Esophagus muscularis mucosa (tissue), 4 donors: ENCODE measurements around the gene SYNJ2. TPM values are rescaled to one million over a fixed set of nuclear protein-coding genes. Genes with fewer than 3 reads are reported as not detected.

Experiments
- DNase-seq: peaks from one replicate; pipeline ENCODE4 v3.0.0-alpha.2; 2017; ENCODE audit errors: extremely low spot score
- H3K27ac ChIP-seq, 4 donors: fragments of 200-600 bp; sonication (generic); replicated peaks in 1 of 4; 1 replicate in 3 of 4; 2 replicates in 1 of 4; pipeline ENCODE4 v1.5.1; 2016 to 2019; ENCODE audit warnings: mild to moderate bottlenecking in 1 of 4
- H3K27me3 ChIP-seq, 4 donors: fragments of 200-600 bp; sonication (generic); one replicate each; pipeline versions ENCODE4 v1.5.1 to v1.6.0; 2016 to 2019
- H3K36me3 ChIP-seq, 4 donors: fragments of 200-600 bp; sonication (generic); one replicate each; pipeline ENCODE4 v1.5.1; 2016 to 2019
- H3K4me1 ChIP-seq, 4 donors: fragments of 200-600 bp; sonication (generic); one replicate each; pipeline ENCODE4 v1.5.1; 2016 to 2019
- H3K4me3 ChIP-seq, 4 donors: fragments of 200-600 bp; sonication (generic); 1 replicate in 2 of 4; 2 replicates in 2 of 4; pipeline ENCODE4 v1.5.1; 2016 to 2019; ENCODE audit warnings: mild to moderate bottlenecking in 4 of 4, moderate library complexity in 1 of 4
- H3K9me3 ChIP-seq, 4 donors: fragments of 200-600 bp; sonication (generic); 1 replicate in 3 of 4; 2 replicates in 1 of 4; pipeline ENCODE4 v1.5.1; 2016 to 2019
- CTCF ChIP-seq, 3 experiments: fragments of 200-600 bp in 2 of 3; fragments of 450-650 bp in 1 of 3; sonication (generic) in 2 of 3; IDR thresholded peaks; one replicate each; pipeline ENCODE4 v1.5.1; 2017 to 2019; ENCODE audit warnings: antibody characterized with exemption in 3 of 3, mild to moderate bottlenecking in 2 of 3, moderate library complexity in 1 of 3
- EP300 ChIP-seq: sonication (generic); formaldehyde crosslinking; IDR thresholded peaks from one replicate; pipeline ENCODE4 v1.6.1; 2017; ENCODE audit warnings: antibody characterized with exemption
- POLR2A ChIP-seq: fragments of 450-650 bp; IDR thresholded peaks from one replicate; pipeline ENCODE4 v1.6.1; 2017; ENCODE audit warnings: antibody characterized with exemption, moderate library complexity, mild to moderate bottlenecking, low read depth
- POLR2AphosphoS5 ChIP-seq, 2 donors: sonication (generic); formaldehyde crosslinking; IDR thresholded peaks; one replicate each; pipeline ENCODE4 v1.6.1; 2017; ENCODE audit warnings: antibody characterized with exemption in 2 of 2
- WGBS: methylation state at CpG from one replicate; pipeline ENCODE4 v1.1.5; 2018; 5-methylcytosine and 5-hydroxymethylcytosine counted together
- intact Hi-C: fragments of 100-400 bp; cut with DNase I; formaldehyde crosslinking; loops from one replicate; pipeline ENCODE4 v1.15.1; 2023
- total RNA-seq, 4 donors: library from RNA; depleted of rRNA; stranded (reverse); fragments of >200 nt; gene quantifications; one replicate each; pipeline versions ENCODE4 v1.1.0 to v1.2.1, GENCODE V29; 2016

The SYNJ2 gene
- total RNA-seq, 4 donors from 2014 or later = 17.0 to 25.3 (median 25.1) TPM

GRCh38 chr6:158032354-158032733 lies 50.7 kb downstream of the SYNJ2 start:
- H3K27me3 ChIP-seq = no peaks in the 10 kb centered on the region
- no peaks in the 10 kb centered on the region for H3K9me3 ChIP-seq
- WGBS = 89% methylated on average over 9 of the region's 9 CpGs
- TF ChIP-seq CTCF (IDR thresholded peaks at IDR 0.05) = no peak
- TF ChIP-seq POLR2A = no peak
- TF ChIP-seq POLR2AphosphoS5 (IDR thresholded peaks at IDR 0.05) = no peak
- peaks cover 42 to 51% (median 45%) of the 10 kb centered on the region in 4 donors for H3K4me1 ChIP-seq
- peak overlapping the region in 3 of 4 donors; percentile 43 to 60 (median 50) for H3K27ac ChIP-seq
- peaks cover 3 to 13% (median 7%) of the 10 kb centered on the region in 4 donors for H3K36me3 ChIP-seq
- H3K4me3 ChIP-seq = no peak overlapping the region
- no peak for DNase-seq
- intact Hi-C loops = no loop called here

- TF ChIP-seq EP300 (no peak), CTCF (IDR thresholded peaks at IDR 0.05) (no peak), POLR2AphosphoS5 (IDR thresholded peaks at IDR 0.05) (no peak), POLR2A (no peak)
- H3K4me1 ChIP-seq = peaks cover 34 to 42% (median 37%) of the 10 kb centered on the region in 4 donors
- intact Hi-C loops = no loop called here
- WGBS = 91% methylated on average over 22 of the region's 30 CpGs
- H3K27ac ChIP-seq = peak overlapping the region; percentile 35 to 64 (median 56)
- H3K4me3 ChIP-seq = no peak overlapping the region
- no peaks in the 10 kb centered on the region for H3K9me3 ChIP-seq
- peaks cover 3 to 13% (median 7%) of the 10 kb centered on the region in 4 donors for H3K36me3 ChIP-seq
- no peak for DNase-seq
- no peaks in the 10 kb centered on the region for H3K27me3 ChIP-seq
Measured at GRCh38 chr6:158033077-158033750, 51.6 kb downstream of the SYNJ2 start.

GRCh38 chr6:158033751-158034702 lies 52.4 kb downstream of the SYNJ2 start:
- WGBS = 72% methylated on average over 14 of the region's 14 CpGs
- H3K4me3 ChIP-seq = no peak overlapping the region
- H3K36me3 ChIP-seq = peaks cover 3 to 13% (median 7%) of the 10 kb centered on the region in 4 donors
- H3K9me3 ChIP-seq = no peaks in the 10 kb centered on the region
- no peaks in the 10 kb centered on the region for H3K27me3 ChIP-seq
- peak overlapping the region; percentile 35 to 64 (median 56) for H3K27ac ChIP-seq
- DNase-seq = no peak
- peaks cover 31 to 42% (median 38%) of the 10 kb centered on the region in 4 donors for H3K4me1 ChIP-seq
- intact Hi-C loops = no loop called here
- no peak for TF ChIP-seq CTCF (IDR thresholded peaks at IDR 0.05)
- TF ChIP-seq POLR2A = no peak
- TF ChIP-seq EP300 = no peak

GRCh38 chr6:158036261-158036660 lies 54.6 kb downstream of the SYNJ2 start:
- peaks cover 44 to 64% (median 57%) of the 10 kb centered on the region in 4 donors for H3K4me1 ChIP-seq
- DNase-seq = no peak
- H3K36me3 ChIP-seq = peaks cover 3 to 7% (median 6%) of the 10 kb centered on the region in 4 donors
- H3K9me3 ChIP-seq = no peaks in the 10 kb centered on the region
- no peak for TF ChIP-seq EP300
- no peak for TF ChIP-seq CTCF (IDR thresholded peaks at IDR 0.05)
- TF ChIP-seq POLR2A = no peak
- no peak for TF ChIP-seq POLR2AphosphoS5 (IDR thresholded peaks at IDR 0.05)
- no peaks in the 10 kb centered on the region for H3K27me3 ChIP-seq
- H3K4me3 ChIP-seq = no peak overlapping the region
- intact Hi-C loops = no loop called here
- WGBS = 99% methylated on average over 3 of the region's 3 CpGs
- H3K27ac ChIP-seq = no peak overlapping the region
